NCI-H1436 (cell line): Measurements from ENCODE around the gene ATP5PD.
A peak's percentile ranks its signal among the peaks of the same experiment; 100 is the strongest.

Source experiments
- DNase-seq: peaks from one replicate; lab custom pipeline; 2025; lab: John Stamatoyannopoulos, UW

The ATP5PD gene

GRCh38 chr17:75046407-75047289, at the start of gene ATP5PD, which contains the start of gene KCTD2:
Gene ATP5PD, minus strand, starts transcription at chr17:75046969. Its CDS starts 4,319 bp downstream, at chr17:75042650.
Gene KCTD2, plus strand, starts transcription at chr17:75047225. Its CDS starts 26 bp downstream, at chr17:75047251.
- DNase-seq: peak; percentile 98

- DNase-seq: no peak
Observed at GRCh38 chr17:75096082-75096625, 49.4 kb upstream of the ATP5PD start.

GRCh38 chr17:75094871-75095399, 48.2 kb upstream of the ATP5PD start:
- no peak for DNase-seq

- DNase-seq: no peak
Observed at GRCh38 chr17:75093548-75094158, 46.9 kb upstream of the ATP5PD start.

- DNase-seq: no peak
Observed at GRCh38 chr17:75091855-75092327, 45.1 kb upstream of the ATP5PD start.

GRCh38 chr17:75090871-75091854, 44.4 kb upstream of the ATP5PD start:
- no peak for DNase-seq

- no peak for DNase-seq
Observed at GRCh38 chr17:75088465-75089417, 42.0 kb upstream of the ATP5PD start.

GRCh38 chr17:75087558-75088453, 41.0 kb upstream of the ATP5PD start, which contains the start of gene SLC16A5:
Gene SLC16A5, plus strand, starts transcription at chr17:75087954. Its CDS starts 5,683 bp downstream, at chr17:75093637.
- no peak for DNase-seq

- DNase-seq: no peak
Observed at GRCh38 chr17:75087182-75087557, 40.4 kb upstream of the ATP5PD start.

GRCh38 chr17:75086496-75087181, 39.9 kb upstream of the ATP5PD start:
- no peak for DNase-seq

GRCh38 chr17:75084039-75084660, 37.4 kb upstream of the ATP5PD start:
- no peak for DNase-seq

GRCh38 chr17:75082683-75083082, 35.9 kb upstream of the ATP5PD start:
- DNase-seq: no peak

- no peak for DNase-seq
Observed at GRCh38 chr17:75081611-75082540, 35.1 kb upstream of the ATP5PD start.

GRCh38 chr17:75079023-75079373, 32.2 kb upstream of the ATP5PD start:
- no peak for DNase-seq

GRCh38 chr17:75078284-75079022, 31.7 kb upstream of the ATP5PD start:
- DNase-seq: no peak
